ENCODE data around the gene TNFRSF19.

TNFRSF19 gene

GRCh38 chr13:23620613-23621315 is 50.6 kb downstream of the TNFRSF19 start:
- DNase-seq (ENCODE audit: insufficient read length, low spot score) = no peak
- no peak for FAIRE-seq
- no peak for TF ChIP-seq POLR2A (IDR thresholded peaks at IDR 0.05; ENCODE audit: low read depth, low read length)
- TF ChIP-seq PAX5 (IDR thresholded peaks at IDR 0.05; ENCODE audit: insufficient read depth, low read length, severe bottlenecking) = no peak
- no peak for TF ChIP-seq POU2F2 (IDR thresholded peaks at IDR 0.05; ENCODE audit: low read depth, low read length)
- no peak for TF ChIP-seq SPI1 (IDR thresholded peaks at IDR 0.05; ENCODE audit: low read depth, low read length)
- no peak for TF ChIP-seq TAF1 (IDR thresholded peaks at IDR 0.05; ENCODE audit: low read depth, low read length)
- TF ChIP-seq POLR2AphosphoS5 (IDR thresholded peaks at IDR 0.05; ENCODE audit: low read depth, low read length) = no peak

GRCh38 chr13:23621316-23621645 is 51.1 kb downstream of the TNFRSF19 start:
- TF ChIP-seq TAF1 (IDR thresholded peaks at IDR 0.05; ENCODE audit: low read depth, low read length) (no peak), SPI1 (IDR thresholded peaks at IDR 0.05; ENCODE audit: low read depth, low read length) (no peak)
- DNase-seq (ENCODE audit: insufficient read length, low spot score) (no peak), FAIRE-seq (no peak)

DNA sequence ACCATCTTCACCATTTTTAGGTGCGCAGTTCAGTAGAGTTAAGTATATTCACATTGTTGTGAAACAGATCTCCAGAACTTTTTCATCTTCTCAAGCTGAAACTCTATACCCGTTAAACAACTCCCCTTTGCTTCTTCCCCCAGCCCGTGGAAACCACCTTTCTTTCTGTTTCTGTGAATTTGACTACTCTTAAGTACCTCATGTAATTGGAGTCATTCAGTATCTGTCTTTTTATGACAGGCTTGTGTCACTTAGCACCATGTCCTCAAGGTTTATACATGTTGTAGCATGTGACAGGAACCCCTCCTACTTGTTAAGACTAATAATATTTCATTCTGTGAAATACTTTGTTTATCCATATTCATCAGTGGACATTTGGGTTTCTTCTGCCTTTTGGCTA is 52.8 kb downstream of the TNFRSF19 start:
- no peak for TF ChIP-seq POLR2AphosphoS5 (IDR thresholded peaks at IDR 0.05; ENCODE audit: low read depth, low read length)
- no peak for FAIRE-seq

GRCh38 chr13:23623394-23623793 is 53.2 kb downstream of the TNFRSF19 start:
- TF ChIP-seq PAX5 (IDR thresholded peaks at IDR 0.05; ENCODE audit: insufficient read depth, low read length, severe bottlenecking) = no peak
- TF ChIP-seq SPI1 (IDR thresholded peaks at IDR 0.05; ENCODE audit: low read depth, low read length) = no peak
- no peak for TF ChIP-seq POLR2AphosphoS5 (IDR thresholded peaks at IDR 0.05; ENCODE audit: low read depth, low read length)
- TF ChIP-seq TAF1 (IDR thresholded peaks at IDR 0.05; ENCODE audit: low read depth, low read length) = no peak
- TF ChIP-seq POLR2A (IDR thresholded peaks at IDR 0.05; ENCODE audit: low read depth, low read length) = no peak
- no peak for TF ChIP-seq POU2F2 (IDR thresholded peaks at IDR 0.05; ENCODE audit: low read depth, low read length)
- FAIRE-seq (no peak), DNase-seq (ENCODE audit: insufficient read length, low spot score) (no peak)

More for the DNA sequence above, 52.8 kb downstream of the TNFRSF19 start:
- no peak for DNase-seq (ENCODE audit: insufficient read length, low spot score)

DNA sequence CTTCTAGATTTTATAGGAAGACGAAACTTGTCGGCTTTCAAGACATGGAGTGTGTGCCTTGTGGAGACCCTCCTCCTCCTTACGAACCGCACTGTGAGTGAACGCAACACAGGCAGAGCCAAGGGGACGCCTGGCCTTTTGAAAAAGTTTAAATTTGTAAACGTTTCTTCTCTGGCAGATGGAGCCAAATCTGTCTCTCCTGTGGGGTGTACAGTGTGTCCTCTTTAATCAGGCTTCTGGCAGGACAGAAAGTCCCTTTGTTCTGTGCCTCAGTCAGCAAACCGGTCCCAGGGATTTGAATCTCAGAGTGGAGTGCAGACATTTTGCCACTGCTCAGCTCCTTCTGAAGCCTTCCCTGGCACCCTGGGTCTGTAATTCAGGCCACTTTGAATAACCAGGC is 56.5 kb downstream of the TNFRSF19 start:
- FAIRE-seq = no peak
- no peak for TF ChIP-seq TAF1 (IDR thresholded peaks at IDR 0.05; ENCODE audit: low read depth, low read length)
- no peak for TF ChIP-seq POU2F2 (IDR thresholded peaks at IDR 0.05; ENCODE audit: low read depth, low read length)
- no peak for TF ChIP-seq POLR2AphosphoS5 (IDR thresholded peaks at IDR 0.05; ENCODE audit: low read depth, low read length)
- no peak for TF ChIP-seq POLR2A (IDR thresholded peaks at IDR 0.05; ENCODE audit: low read depth, low read length)
- no peak for TF ChIP-seq PAX5 (IDR thresholded peaks at IDR 0.05; ENCODE audit: insufficient read depth, low read length, severe bottlenecking)
- TF ChIP-seq SPI1 (IDR thresholded peaks at IDR 0.05; ENCODE audit: low read depth, low read length) = no peak

GRCh38 chr13:23627410-23627809 is 57.2 kb downstream of the TNFRSF19 start:
- DNase-seq (ENCODE audit: insufficient read length, low spot score) = no peak
- TF ChIP-seq TAF1 (IDR thresholded peaks at IDR 0.05; ENCODE audit: low read depth, low read length) (no peak), POLR2A (IDR thresholded peaks at IDR 0.05; ENCODE audit: low read depth, low read length) (no peak), POLR2AphosphoS5 (IDR thresholded peaks at IDR 0.05; ENCODE audit: low read depth, low read length) (no peak), PAX5 (IDR thresholded peaks at IDR 0.05; ENCODE audit: insufficient read depth, low read length, severe bottlenecking) (no peak), POU2F2 (IDR thresholded peaks at IDR 0.05; ENCODE audit: low read depth, low read length) (no peak), SPI1 (IDR thresholded peaks at IDR 0.05; ENCODE audit: low read depth, low read length) (no peak)
- FAIRE-seq = no peak

More for the DNA sequence above, 56.5 kb downstream of the TNFRSF19 start:
- DNase-seq (ENCODE audit: insufficient read length, low spot score) = no peak

GRCh38 chr13:23628250-23628649 is 58.0 kb downstream of the TNFRSF19 start:
- TF ChIP-seq POLR2AphosphoS5 (IDR thresholded peaks at IDR 0.05; ENCODE audit: low read depth, low read length) = no peak
- TF ChIP-seq TAF1 (IDR thresholded peaks at IDR 0.05; ENCODE audit: low read depth, low read length) = no peak
- no peak for TF ChIP-seq PAX5 (IDR thresholded peaks at IDR 0.05; ENCODE audit: insufficient read depth, low read length, severe bottlenecking)
- no peak for FAIRE-seq
- DNase-seq (ENCODE audit: insufficient read length, low spot score) = no peak

DNA sequence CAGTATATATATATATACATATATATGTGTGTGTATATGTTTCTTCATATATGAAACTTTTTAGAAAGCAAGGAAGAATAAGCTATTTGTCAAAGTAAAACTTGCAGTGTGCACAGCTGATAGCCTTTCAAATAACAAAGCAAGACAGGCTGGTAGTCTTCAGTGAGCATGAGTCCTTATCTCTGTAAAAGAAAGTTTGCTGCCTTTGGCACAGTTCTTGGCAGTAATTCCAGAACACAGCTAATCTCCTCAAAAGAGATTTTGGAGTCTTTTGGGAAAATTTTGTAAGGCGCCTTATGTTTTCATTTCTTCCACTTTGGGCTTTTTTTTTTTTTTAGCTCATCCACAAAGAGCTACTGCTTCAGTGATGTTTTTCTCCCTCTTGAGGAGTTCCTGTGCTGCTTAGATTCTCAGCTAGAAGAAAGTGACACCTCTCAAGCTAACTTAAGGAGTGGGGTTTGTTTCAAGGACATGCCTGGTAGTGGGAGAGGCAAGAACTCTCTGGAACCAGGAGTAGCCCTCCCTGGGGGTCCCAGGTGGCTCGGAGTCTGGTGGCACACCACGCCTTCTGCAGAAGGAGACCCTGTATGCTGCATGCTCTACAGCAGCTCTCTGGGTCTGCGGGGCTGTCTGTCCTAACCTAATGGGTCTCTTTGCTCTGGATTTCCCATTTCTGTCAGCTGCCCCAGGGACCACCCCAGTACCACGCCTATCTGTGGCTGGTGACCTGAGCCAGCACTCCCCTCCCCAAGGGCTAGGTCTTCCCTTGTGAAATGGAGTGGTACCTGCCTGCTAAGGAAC is 58.8 kb downstream of the TNFRSF19 start:
- DNase-seq (ENCODE audit: insufficient read length, low spot score) (no peak), FAIRE-seq (no peak)
- TF ChIP-seq POLR2A (IDR thresholded peaks at IDR 0.05; ENCODE audit: low read depth, low read length) = no peak

DNA sequence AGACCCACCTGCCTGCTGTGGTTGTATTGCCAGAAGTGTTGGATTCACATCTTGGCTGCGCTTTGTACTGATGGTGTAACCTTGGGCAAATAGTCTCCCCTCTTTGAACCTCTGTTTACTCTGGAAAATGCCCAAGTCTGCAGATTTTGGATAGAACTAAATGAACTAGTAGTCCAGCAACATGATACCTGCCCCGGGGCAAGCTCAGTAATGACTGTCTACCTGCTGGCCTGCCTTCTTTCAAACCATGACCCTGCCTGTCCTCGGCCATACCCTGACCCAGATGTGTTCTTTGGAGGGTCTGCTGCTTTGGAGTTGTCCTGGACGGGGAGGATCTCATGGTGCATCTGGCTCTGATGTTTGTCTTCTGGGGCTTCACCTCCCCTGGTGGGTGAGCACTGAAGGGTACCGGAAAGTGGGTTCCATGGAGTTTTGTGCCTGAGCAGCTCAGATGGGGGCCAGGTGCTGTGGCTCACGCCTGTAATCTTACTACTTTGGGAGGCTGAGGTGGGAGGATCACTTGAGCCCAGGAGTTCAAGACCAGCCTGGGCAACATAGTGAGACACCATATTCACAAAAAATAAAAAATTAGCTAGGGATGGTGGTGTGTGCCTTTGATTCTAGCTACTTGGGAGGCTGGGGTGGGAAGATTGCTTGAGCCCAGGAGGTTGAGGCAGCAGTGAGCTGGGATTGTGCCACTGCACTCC is 59.5 kb downstream of the TNFRSF19 start:
- FAIRE-seq = no peak
- TF ChIP-seq POLR2AphosphoS5 (IDR thresholded peaks at IDR 0.05; ENCODE audit: low read depth, low read length) (no peak), POLR2A (IDR thresholded peaks at IDR 0.05; ENCODE audit: low read depth, low read length) (no peak), SPI1 (IDR thresholded peaks at IDR 0.05; ENCODE audit: low read depth, low read length) (no peak), PAX5 (IDR thresholded peaks at IDR 0.05; ENCODE audit: insufficient read depth, low read length, severe bottlenecking) (no peak), TAF1 (IDR thresholded peaks at IDR 0.05; ENCODE audit: low read depth, low read length) (no peak), POU2F2 (IDR thresholded peaks at IDR 0.05; ENCODE audit: low read depth, low read length) (no peak)
- no peak for DNase-seq (ENCODE audit: insufficient read length, low spot score)
